HEK293 (cell line): ENCODE results near the gene GAMT.

ENCODE experiments used
- CTCF ChIA-PET: fragments of 350-600 bp; formaldehyde crosslinking; extraction: SDS; loops from one replicate; lab custom pipeline; 2021; ENCODE audit warnings: antibody characterized with exemption; lab: Yijun Ruan, JAX
- POLR2A ChIA-PET: fragments of 300-600 bp; formaldehyde crosslinking; extraction: SDS; loops from one replicate; lab custom pipeline; 2020; ENCODE audit warnings: antibody characterized with exemption, inconsistent platforms; lab: Yijun Ruan, JAX
- H3K27ac ChIP-seq: fragments of 200-500 bp; sonication (Bioruptor generic); 2 replicates; pipeline ENCODE4 v1.5.1; 2014; ENCODE audit warnings: low read depth, low read length, control low read depth, inconsistent platforms; ENCODE audit errors: extremely low read depth
- H3K36me3 ChIP-seq, 2 experiments: fragments of 200-500 bp in 1 of 2; sonication (Bioruptor generic) in 1 of 2; 1 replicate in 1 of 2; 2 replicates in 1 of 2; pipeline ENCODE4 v1.5.1; 2014 to 2017; ENCODE audit warnings: inconsistent platforms in 2 of 2, low read length in 2 of 2; ENCODE audit not compliant: control insufficient read depth in 2 of 2, insufficient read depth in 1 of 2
- H3K4me1 ChIP-seq: fragments of 200-500 bp; sonication (Bioruptor generic); 2 replicates; pipeline ENCODE4 v1.5.1; 2014; ENCODE audit warnings: mild to moderate bottlenecking, low read length, inconsistent platforms; ENCODE audit not compliant: control insufficient read depth, insufficient read depth
- H3K4me3 ChIP-seq: 2 replicates; pipeline ENCODE4 v1.5.1; 2011; ENCODE audit warnings: low read depth, mild to moderate bottlenecking, control low read depth, low read length, moderate library complexity
- H3K9me3 ChIP-seq: fragments of 200-500 bp; sonication (Bioruptor generic); 2 replicates; pipeline ENCODE4 v1.5.1; 2014; ENCODE audit warnings: low read depth, low read length, inconsistent platforms; ENCODE audit not compliant: control insufficient read depth, insufficient read depth
- FEZF1 ChIP-seq: fragments of 450-650 bp; formaldehyde crosslinking; IDR thresholded peaks from 2 replicates; pipeline ENCODE4 v1.5.1; 2016; ENCODE audit warnings: missing biosample characterization, missing genetic modification characterization
- HIC1 ChIP-seq: fragments of 450-650 bp; formaldehyde crosslinking; IDR thresholded peaks from 2 replicates; pipeline ENCODE4 v1.5.1; 2016; ENCODE audit warnings: missing biosample characterization, missing genetic modification characterization
- HOXA7 ChIP-seq: sonication (generic); formaldehyde crosslinking; IDR thresholded peaks from 2 replicates; pipeline ENCODE4 v1.8.1; 2022; ENCODE audit warnings: missing genetic modification reagents, borderline replicate concordance
- PBX3 ChIP-seq: sonication (generic); formaldehyde crosslinking; IDR thresholded peaks from 2 replicates; pipeline ENCODE4 v1.8.1; 2022; ENCODE audit warnings: mild to moderate bottlenecking, moderate library complexity, missing genetic modification reagents
- REST ChIP-seq: fragments of 450-650 bp; formaldehyde crosslinking; IDR thresholded peaks from 2 replicates; pipeline ENCODE4 v1.5.1; 2016; ENCODE audit warnings: missing biosample characterization, missing genetic modification characterization
- SP3 ChIP-seq: fragments of 450-650 bp; formaldehyde crosslinking; IDR thresholded peaks from 2 replicates; pipeline ENCODE4 v1.5.1; 2016; ENCODE audit warnings: missing biosample characterization, missing genetic modification characterization
- TRIM28 ChIP-seq: IDR thresholded peaks from 2 replicates; pipeline ENCODE4 v1.6.1; 2011; ENCODE audit warnings: low read length, control low read depth, borderline replicate concordance
- WT1 ChIP-seq: fragments of 450-650 bp; formaldehyde crosslinking; IDR thresholded peaks from 2 replicates; pipeline ENCODE4 v1.5.1; 2016; ENCODE audit warnings: missing biosample characterization, missing genetic modification characterization
- ZBTB7A ChIP-seq: fragments of 450-650 bp; formaldehyde crosslinking; IDR thresholded peaks from 2 replicates; pipeline ENCODE4 v1.5.1; 2016; ENCODE audit warnings: low read depth, missing biosample characterization, missing genetic modification characterization
- ZEB2 ChIP-seq: fragments of 450-650 bp; formaldehyde crosslinking; IDR thresholded peaks from 2 replicates; pipeline ENCODE4 v1.5.1; 2016; ENCODE audit warnings: missing biosample characterization, missing genetic modification characterization
- ZFP41 ChIP-seq: fragments of 450-650 bp; formaldehyde crosslinking; IDR thresholded peaks from 2 replicates; pipeline ENCODE4 v1.5.1; 2016; ENCODE audit warnings: missing biosample characterization, missing genetic modification characterization, borderline replicate concordance
- ZFP69B ChIP-seq: fragments of 450-650 bp; formaldehyde crosslinking; IDR thresholded peaks from 2 replicates; pipeline ENCODE4 v1.5.1; 2016; ENCODE audit warnings: missing biosample characterization, missing genetic modification characterization
- ZNF112 ChIP-seq: fragments of 450-650 bp; formaldehyde crosslinking; IDR thresholded peaks from 2 replicates; pipeline ENCODE4 v1.5.0; 2017; ENCODE audit warnings: missing biosample characterization, missing genetic modification characterization
- ZNF121 ChIP-seq: fragments of 450-650 bp; formaldehyde crosslinking; IDR thresholded peaks from 2 replicates; pipeline ENCODE4 v1.5.1; 2016; ENCODE audit warnings: missing biosample characterization, missing genetic modification characterization
- ZNF16 ChIP-seq: fragments of 450-650 bp; formaldehyde crosslinking; IDR thresholded peaks from 2 replicates; pipeline ENCODE4 v1.5.1; 2016; ENCODE audit warnings: low read depth, missing biosample characterization, missing genetic modification characterization
- ZNF2 ChIP-seq: fragments of 450-650 bp; formaldehyde crosslinking; IDR thresholded peaks from 2 replicates; pipeline ENCODE4 v1.5.1; 2016; ENCODE audit warnings: missing biosample characterization, missing genetic modification characterization
- ZNF221 ChIP-seq: fragments of 450-650 bp; formaldehyde crosslinking; IDR thresholded peaks from 2 replicates; pipeline ENCODE4 v1.5.1; 2017; ENCODE audit warnings: missing biosample characterization, missing genetic modification characterization, borderline replicate concordance
- ZNF223 ChIP-seq: fragments of 450-650 bp; formaldehyde crosslinking; IDR thresholded peaks from 2 replicates; pipeline ENCODE4 v1.5.1; 2016; ENCODE audit warnings: missing biosample characterization, missing genetic modification characterization
- ZNF26 ChIP-seq: fragments of 450-650 bp; formaldehyde crosslinking; IDR thresholded peaks from 2 replicates; pipeline ENCODE4 v1.5.1; 2016; ENCODE audit warnings: missing biosample characterization, missing genetic modification characterization
- ZNF350 ChIP-seq: fragments of 450-650 bp; formaldehyde crosslinking; IDR thresholded peaks from 2 replicates; pipeline ENCODE4 v1.5.0; 2017; ENCODE audit warnings: missing biosample characterization, mild to moderate bottlenecking, missing genetic modification characterization
- ZNF37A ChIP-seq: fragments of 450-650 bp; IDR thresholded peaks from 2 replicates; pipeline ENCODE4 v1.5.1; 2018; ENCODE audit warnings: missing biosample characterization, missing genetic modification characterization
- ZNF394 ChIP-seq: fragments of 450-650 bp; formaldehyde crosslinking; IDR thresholded peaks from 2 replicates; pipeline ENCODE4 v1.5.1; 2016; ENCODE audit warnings: missing biosample characterization, missing genetic modification characterization, mild to moderate bottlenecking, moderate library complexity, borderline replicate concordance
- ZNF423 ChIP-seq: fragments of 450-650 bp; formaldehyde crosslinking; IDR thresholded peaks from 2 replicates; pipeline ENCODE4 v1.5.1; 2016; ENCODE audit warnings: missing biosample characterization, missing genetic modification characterization
- ZNF501 ChIP-seq: fragments of 450-650 bp; formaldehyde crosslinking; IDR thresholded peaks from 2 replicates; pipeline ENCODE4 v1.5.1; 2016; ENCODE audit warnings: missing biosample characterization, missing genetic modification characterization
- ZNF600 ChIP-seq: fragments of 450-650 bp; formaldehyde crosslinking; IDR thresholded peaks from 2 replicates; pipeline ENCODE4 v1.5.1; 2016; ENCODE audit warnings: missing biosample characterization, missing genetic modification characterization
- ZNF692 ChIP-seq: fragments of 450-650 bp; formaldehyde crosslinking; IDR thresholded peaks from 2 replicates; pipeline ENCODE4 v1.5.1; 2016; ENCODE audit warnings: missing biosample characterization, missing genetic modification characterization

GAMT gene

GRCh38 chr19:1379961-1380489, 21.3 kb downstream of the GAMT start:
- Histone ChIP-seq H3K27ac (no peak overlapping the region), H3K4me1 (0 out of 2 replicates have a peak, but pooled peaks cover 3% of the 10 kb centered on the region), H3K4me3 (no peak overlapping the region), H3K36me3 (peaks cover under 1 to 15% of the 10 kb centered on the region in 2 experiments; a peak in 2 of 3 replicates), H3K9me3 (no peaks in the 10 kb centered on the region)
- TF ChIP-seq ZFP41 = no peak
- no peak for TF ChIP-seq PBX3 (CRISPR knock-in tag)
- no peak for TF ChIP-seq TRIM28
- TF ChIP-seq ZNF26 (tag by site-specific recombination) = no peak
- no peak for TF ChIP-seq SP3 (tag by site-specific recombination)
- no peak for TF ChIP-seq FEZF1 (tag by site-specific recombination)
- TF ChIP-seq ZNF37A (tag by site-specific recombination) = no peak
- no peak for TF ChIP-seq ZEB2 (tag by site-specific recombination)
- no peak for TF ChIP-seq ZNF600 (tag by site-specific recombination)
- no peak for TF ChIP-seq ZNF112 (tag by site-specific recombination)
- TF ChIP-seq HOXA7 (CRISPR knock-in tag) = no peak
- TF ChIP-seq ZNF16 (tag by site-specific recombination) = no peak
- no peak for TF ChIP-seq ZNF350 (tag by site-specific recombination)
- TF ChIP-seq HIC1 (tag by site-specific recombination) = no peak
- no peak for TF ChIP-seq ZNF423 (tag by site-specific recombination)
- TF ChIP-seq ZBTB7A = no peak
- no peak for TF ChIP-seq ZNF223 (tag by site-specific recombination)
- TF ChIP-seq ZNF394 (tag by site-specific recombination) = no peak
- TF ChIP-seq WT1 = no peak
- peak; percentile 78; the same call in 1 of the 2 replicates for TF ChIP-seq ZFP69B
- TF ChIP-seq ZNF501 (tag by site-specific recombination) = no peak
- TF ChIP-seq REST (tag by site-specific recombination) = no peak
- TF ChIP-seq ZNF121 (tag by site-specific recombination) = peak; percentile 88
- TF ChIP-seq ZNF221 (tag by site-specific recombination) = no peak
- peak; percentile 90 for TF ChIP-seq ZNF692 (tag by site-specific recombination)
- no peak for TF ChIP-seq ZNF2 (tag by site-specific recombination)
- CTCF ChIA-PET = interaction anchor here (1.0 kb wide), 1 partner anchor 136 kb away, joined by 3 read pairs; no protein-coding TSS in a partner anchor
- POLR2A ChIA-PET = interaction anchor here (1.0 to 2.2 kb wide), 3 partner anchors 66 to 111 kb away, joined by 3 to 9 read pairs (median 4); partner anchors contain the start of gene CIRBP
